Measurements from ENCODE around the gene CETP.
"Not testable (repeated sequence)": the region's sequence is repeated elsewhere in the genome, so short reads cannot be mapped to it uniquely, and the experiment has no call there.

CETP gene

GRCh38 chr16:56983211-56983751 is 21.5 kb downstream of the CETP start:
- DNase-seq, result no peak

- DNase-seq, result no peak
Observed at GRCh38 chr16:56984639-56985038, 22.9 kb downstream of the CETP start.

GRCh38 chr16:56985288-56985961 is 23.7 kb downstream of the CETP start:
- no peak for DNase-seq

- DNase-seq, result no peak
Observed at GRCh38 chr16:56985962-56986360, 24.2 kb downstream of the CETP start.

- no peak for DNase-seq
Observed at GRCh38 chr16:56986361-56986760, 24.6 kb downstream of the CETP start.

GRCh38 chr16:56986908-56987307 is 25.2 kb downstream of the CETP start:
- DNase-seq, result not testable (repeated sequence)

- no peak for DNase-seq
Observed at GRCh38 chr16:56987692-56988091, 25.9 kb downstream of the CETP start.

GRCh38 chr16:56988161-56988947 is 26.6 kb downstream of the CETP start:
- DNase-seq, result no peak

GRCh38 chr16:56988948-56989945 is 27.5 kb downstream of the CETP start, which contains the start of gene NLRC5:
Gene NLRC5, plus strand, starts transcription at chr16:56989557. Its CDS starts 31,156 bp downstream, at chr16:57020713.
- DNase-seq, result peak; percentile 96

- DNase-seq, result peak; percentile 22
Observed at GRCh38 chr16:56989988-56990387, 28.2 kb downstream of the CETP start.

- peak; percentile 52 for DNase-seq
Observed at GRCh38 chr16:56990407-56991286, 28.9 kb downstream of the CETP start.

GRCh38 chr16:56992431-56992830 is 30.7 kb downstream of the CETP start:
- DNase-seq, result not testable (repeated sequence)

GRCh38 chr16:56993204-56993603 is 31.5 kb downstream of the CETP start:
- DNase-seq, result no peak

GRCh38 chr16:56994311-56994710 is 32.6 kb downstream of the CETP start:
- DNase-seq, result no peak

GRCh38 chr16:56995136-56995805 is 33.5 kb downstream of the CETP start:
- no peak for DNase-seq

GRCh38 chr16:56997264-56997663 is 35.5 kb downstream of the CETP start:
- no peak for DNase-seq

- DNase-seq, result no peak
Observed at GRCh38 chr16:56997931-56998330, 36.2 kb downstream of the CETP start.

GRCh38 chr16:56998352-56998751 is 36.6 kb downstream of the CETP start:
- no peak for DNase-seq

- no peak for DNase-seq
Observed at GRCh38 chr16:56998861-56999260, 37.1 kb downstream of the CETP start.

- DNase-seq, result peak; percentile 35
Observed at GRCh38 chr16:56999409-57000270, 37.9 kb downstream of the CETP start.
